Vagina (tissue), 2 donors: ENCODE measurements around the gene APBA1.

ENCODE experiments used
- POLR2A ChIP-seq, 2 donors: fragments of 450-650 bp; IDR thresholded peaks; one replicate each; pipeline ENCODE4 v1.6.1; 2017; ENCODE audit warnings: antibody characterized with exemption in 2 of 2, mild to moderate bottlenecking in 2 of 2, moderate library complexity in 2 of 2
- POLR2AphosphoS5 ChIP-seq, 2 donors: sonication (generic); formaldehyde crosslinking; IDR thresholded peaks; one replicate each; pipeline ENCODE4 v1.9.0; 2017; ENCODE audit warnings: antibody characterized with exemption in 2 of 2, mild to moderate bottlenecking in 2 of 2, low read depth in 1 of 2; ENCODE audit not compliant: insufficient read depth in 1 of 2

DNA sequence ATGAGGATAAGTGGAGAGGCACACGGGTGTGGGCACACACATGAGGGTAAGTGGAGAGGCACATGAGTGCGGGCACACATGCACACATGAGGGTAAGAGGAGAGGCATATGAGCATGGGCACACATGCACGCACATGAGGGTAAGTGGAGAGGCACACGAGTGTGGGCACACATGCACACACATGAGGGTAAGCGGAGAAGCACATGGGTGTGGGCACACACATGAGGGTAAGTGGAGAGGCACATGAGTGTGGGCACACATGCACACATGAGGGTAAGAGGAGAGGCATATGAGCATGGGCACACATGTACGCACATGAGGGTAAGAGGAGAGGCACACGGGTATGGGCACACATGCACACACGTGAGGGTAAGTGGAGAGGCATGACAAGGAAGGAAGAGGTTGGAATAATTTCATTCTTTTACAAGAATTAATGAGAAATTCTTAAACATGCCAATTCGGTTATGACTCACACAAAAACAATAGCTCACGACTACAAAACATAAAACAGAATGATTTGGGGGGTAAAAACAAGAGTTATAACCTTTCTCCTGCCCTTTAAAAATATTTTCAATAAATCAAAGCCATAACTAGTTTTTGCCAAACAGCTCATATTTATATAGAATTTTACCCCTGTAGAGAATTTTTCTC is 67.5 kb downstream of the APBA1 start:
- TF ChIP-seq POLR2A (IDR thresholded peaks at IDR 0.05) (no peak), POLR2AphosphoS5 (IDR thresholded peaks at IDR 0.05; ENCODE audit: insufficient read depth in 1 of 2, low read depth in 1 of 2) (no peak)
